ENCODE results near the gene GALNT17. TPM values are rescaled to one million over a fixed set of nuclear protein-coding genes. Genes with fewer than 3 reads are reported as not detected.
A peak's percentile ranks its signal among the peaks of the same experiment; 100 is the strongest.

Gene GALNT17
- total and polyA plus RNA-seq, 4 donors: 2.8 to 10.8 (median 7.4) TPM

DNA sequence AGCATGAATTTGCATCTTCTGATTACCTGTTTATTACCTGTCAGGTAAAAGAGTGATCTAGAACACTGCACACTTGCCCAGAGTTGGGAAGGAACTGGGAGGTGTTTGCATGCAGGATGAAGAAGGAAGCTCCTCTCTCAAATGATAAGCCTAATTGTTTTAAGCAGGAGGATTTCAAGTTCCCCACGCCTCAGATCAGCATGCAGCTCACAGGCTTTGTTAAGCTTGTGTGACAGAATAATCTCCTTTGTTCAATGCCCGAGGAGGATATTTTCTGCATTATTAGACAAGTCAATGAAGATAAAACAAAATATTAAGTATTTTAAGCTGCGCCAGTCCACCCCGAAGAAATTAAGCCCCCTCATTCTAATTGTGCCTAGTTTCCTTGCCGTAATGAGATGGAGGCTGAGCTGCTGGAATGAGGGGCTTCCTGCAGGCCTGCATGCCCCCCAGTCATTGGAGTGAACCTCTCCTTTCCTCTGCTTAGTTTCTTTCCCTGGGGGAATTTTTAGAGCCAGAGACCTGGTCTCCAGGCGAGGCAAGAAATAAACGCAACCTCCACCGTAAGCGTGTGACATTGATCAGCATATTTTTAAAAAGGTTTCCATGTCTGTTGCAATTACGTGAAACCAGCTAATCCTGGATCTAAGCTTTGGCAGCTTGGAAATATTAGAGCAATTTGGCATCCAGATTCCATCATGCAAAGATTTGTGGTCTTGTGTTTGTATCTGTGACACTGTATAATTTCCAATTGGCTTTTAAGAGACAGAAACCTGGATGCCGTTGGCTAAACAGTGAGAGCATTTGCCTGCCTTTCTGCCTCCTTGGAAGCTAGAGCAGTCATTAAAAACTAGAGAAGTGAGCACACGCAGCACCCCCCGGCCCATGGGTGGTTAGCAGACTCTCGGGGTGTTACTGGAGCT is 376.0 kb downstream of the GALNT17 start:
- Histone ChIP-seq H3K9me3 (ENCODE audit: control insufficient read depth in 4 of 4, insufficient read depth in 3 of 4, low read length in 3 of 4) (peaks cover 0 to 5% (median 0%) of the 10 kb centered on the region in 4 donors), H3K27ac (ENCODE audit: low read depth in 1 of 2, low read length in 1 of 2) (no peak overlapping the region), H3K4me1 (ENCODE audit: control insufficient read depth in 5 of 5, insufficient read depth in 5 of 5, low read length in 5 of 5) (peaks cover 0 to 18% (median 0%) of the 10 kb centered on the region in 5 donors), H3K36me3 (ENCODE audit: control insufficient read depth in 4 of 4, insufficient read depth in 4 of 4, low read length in 4 of 4) (no peaks in the 10 kb centered on the region), H3K4me3 (no peak overlapping the region), H3K27me3 (ENCODE audit: control insufficient read depth in 3 of 3, insufficient read depth in 3 of 3, low read length in 2 of 3) (no peaks in the 10 kb centered on the region), H3K9ac (ENCODE audit: insufficient read depth in 1 of 2, low read length in 2 of 2) (no peak overlapping the region)
- ATAC-seq (ENCODE audit: insufficient read depth, low FRiP score): no peak
- TF ChIP-seq, protein P1, sequence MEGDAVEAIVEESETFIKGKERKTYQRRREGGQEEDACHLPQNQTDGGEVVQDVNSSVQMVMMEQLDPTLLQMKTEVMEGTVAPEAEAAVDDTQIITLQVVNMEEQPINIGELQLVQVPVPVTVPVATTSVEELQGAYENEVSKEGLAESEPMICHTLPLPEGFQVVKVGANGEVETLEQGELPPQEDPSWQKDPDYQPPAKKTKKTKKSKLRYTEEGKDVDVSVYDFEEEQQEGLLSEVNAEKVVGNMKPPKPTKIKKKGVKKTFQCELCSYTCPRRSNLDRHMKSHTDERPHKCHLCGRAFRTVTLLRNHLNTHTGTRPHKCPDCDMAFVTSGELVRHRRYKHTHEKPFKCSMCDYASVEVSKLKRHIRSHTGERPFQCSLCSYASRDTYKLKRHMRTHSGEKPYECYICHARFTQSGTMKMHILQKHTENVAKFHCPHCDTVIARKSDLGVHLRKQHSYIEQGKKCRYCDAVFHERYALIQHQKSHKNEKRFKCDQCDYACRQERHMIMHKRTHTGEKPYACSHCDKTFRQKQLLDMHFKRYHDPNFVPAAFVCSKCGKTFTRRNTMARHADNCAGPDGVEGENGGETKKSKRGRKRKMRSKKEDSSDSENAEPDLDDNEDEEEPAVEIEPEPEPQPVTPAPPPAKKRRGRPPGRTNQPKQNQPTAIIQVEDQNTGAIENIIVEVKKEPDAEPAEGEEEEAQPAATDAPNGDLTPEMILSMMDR (IDR thresholded peaks at IDR 0.05; ENCODE audit: control extremely low read depth, extremely low read depth): no peak
- DNase-seq: peak in 2 of 3 donors; percentile 42 to 53
- 66 to 78% methylated on average over 14 of the region's 14 CpGs for WGBS, 2 donors

DNA sequence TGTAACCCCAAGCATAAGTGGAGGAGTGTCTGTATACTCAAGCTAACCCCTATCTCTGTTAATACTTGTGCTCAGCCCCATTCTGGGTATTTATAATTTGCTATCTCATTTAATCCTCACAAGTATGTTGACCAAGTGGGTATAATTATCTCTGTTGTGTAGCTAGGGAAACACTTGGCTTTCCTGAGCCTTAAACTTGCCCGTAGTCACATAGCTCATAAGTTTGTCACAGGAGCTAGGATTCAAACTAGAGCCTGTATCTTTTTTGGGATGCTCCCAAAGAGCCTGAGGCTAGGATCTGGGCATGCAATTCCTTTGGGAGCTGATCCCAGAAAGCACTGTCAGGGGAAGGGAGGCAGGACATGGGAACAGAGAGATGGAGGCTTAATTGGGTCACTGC is 377.4 kb downstream of the GALNT17 start:
- TF ChIP-seq, protein P1 (IDR thresholded peaks at IDR 0.05; ENCODE audit: control extremely low read depth, extremely low read depth): no peak
- ATAC-seq (ENCODE audit: insufficient read depth, low FRiP score) (no peak), DNase-seq (no peak)
- Histone ChIP-seq H3K4me3 (no peak overlapping the region), H3K9ac (ENCODE audit: insufficient read depth in 1 of 2, low read length in 2 of 2) (no peak overlapping the region), H3K27me3 (ENCODE audit: control insufficient read depth in 3 of 3, insufficient read depth in 3 of 3, low read length in 2 of 3) (no peaks in the 10 kb centered on the region), H3K36me3 (ENCODE audit: control insufficient read depth in 4 of 4, insufficient read depth in 4 of 4, low read length in 4 of 4) (no peaks in the 10 kb centered on the region), H3K9me3 (ENCODE audit: control insufficient read depth in 4 of 4, insufficient read depth in 3 of 4, low read length in 3 of 4) (peaks cover 0 to 5% (median 0%) of the 10 kb centered on the region in 4 donors), H3K4me1 (ENCODE audit: control insufficient read depth in 5 of 5, insufficient read depth in 5 of 5, low read length in 5 of 5) (peaks cover 0 to 18% (median 0%) of the 10 kb centered on the region in 5 donors), H3K27ac (ENCODE audit: low read depth in 1 of 2, low read length in 1 of 2) (no peak overlapping the region)
- 53 to 71% methylated on average over 1 of the region's 1 CpG for WGBS, 2 donors

DNA sequence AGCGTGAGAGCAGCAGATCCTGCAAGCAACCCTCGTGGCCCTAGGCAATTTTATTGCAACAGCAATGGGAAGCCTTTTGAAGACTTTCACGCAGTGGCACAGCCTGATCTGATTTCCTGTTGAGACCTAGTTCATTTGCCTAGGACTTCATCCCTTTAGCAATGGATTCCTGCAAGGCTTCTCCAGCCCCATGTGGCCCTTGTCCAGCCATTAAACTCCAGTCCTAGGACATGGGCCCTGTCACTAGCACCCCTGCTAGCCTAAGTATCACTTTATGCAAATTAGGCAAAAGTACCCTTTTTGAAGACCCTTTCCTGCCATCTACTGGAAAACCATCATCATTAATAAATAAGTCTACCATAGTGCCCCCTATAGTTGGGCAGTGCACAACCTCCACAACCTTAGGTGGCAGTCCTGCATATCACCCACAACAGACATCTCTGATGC is 379.4 kb downstream of the GALNT17 start:
- DNase-seq (peak in 2 of 3 donors; percentile 16 to 18), ATAC-seq (ENCODE audit: insufficient read depth, low FRiP score) (peak; percentile 8)
- TF ChIP-seq, protein P1 (IDR thresholded peaks at IDR 0.05; ENCODE audit: control extremely low read depth, extremely low read depth): no peak
- H3K36me3 ChIP-seq (ENCODE audit: control insufficient read depth in 4 of 4, insufficient read depth in 4 of 4, low read length in 4 of 4): no peaks in the 10 kb centered on the region
- no peak overlapping the region for H3K27ac ChIP-seq (ENCODE audit: low read depth in 1 of 2, low read length in 1 of 2)
- 75 to 83% methylated on average over 3 of the region's 3 CpGs for WGBS, 2 donors
- no peaks in the 10 kb centered on the region for H3K27me3 ChIP-seq (ENCODE audit: control insufficient read depth in 3 of 3, insufficient read depth in 3 of 3, low read length in 2 of 3)
- no peak overlapping the region for H3K9ac ChIP-seq (ENCODE audit: insufficient read depth in 1 of 2, low read length in 2 of 2)
- H3K9me3 ChIP-seq (ENCODE audit: control insufficient read depth in 4 of 4, insufficient read depth in 3 of 4, low read length in 3 of 4): peaks cover 0 to 6% (median 2%) of the 10 kb centered on the region in 4 donors
- peaks cover 0 to 18% (median 0%) of the 10 kb centered on the region in 5 donors for H3K4me1 ChIP-seq (ENCODE audit: control insufficient read depth in 5 of 5, insufficient read depth in 5 of 5, low read length in 5 of 5)
- H3K4me3 ChIP-seq: no peak overlapping the region

All from lung (tissue), 12 donors.